ENCODE measurements around the gene ANKRD6. TPM values are rescaled to one million over a fixed set of nuclear protein-coding genes. Genes with fewer than 3 reads are reported as not detected.
A peak's percentile ranks its signal among the peaks of the same experiment; 100 is the strongest.

The ANKRD6 gene
- total RNA-seq, 1 donor from 2014 or later: 13.6 TPM

GRCh38 chr6:89414215-89414614 is 18.7 kb upstream of the ANKRD6 start:
- DNase-seq: no peak

DNA sequence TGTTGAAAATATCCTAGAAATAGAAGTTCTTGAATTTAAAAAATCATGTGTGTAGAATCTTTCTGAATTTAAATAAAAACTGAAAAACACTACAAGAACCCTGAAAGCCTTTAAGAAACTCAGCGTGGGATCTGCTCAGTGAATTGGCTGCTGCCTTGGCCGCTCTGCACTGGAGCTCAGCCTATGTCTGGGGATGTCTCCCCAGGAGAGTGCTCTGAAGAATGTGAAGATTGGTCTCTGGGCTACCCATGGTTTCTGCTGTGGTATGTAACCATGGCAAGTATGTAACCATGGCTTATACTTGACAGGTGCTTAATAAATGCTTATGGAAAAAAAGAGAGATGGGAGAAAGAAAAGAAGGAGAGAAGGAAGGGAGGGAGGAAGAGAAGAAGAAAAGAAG is 17.8 kb upstream of the ANKRD6 start:
- DNase-seq: no peak

DNA sequence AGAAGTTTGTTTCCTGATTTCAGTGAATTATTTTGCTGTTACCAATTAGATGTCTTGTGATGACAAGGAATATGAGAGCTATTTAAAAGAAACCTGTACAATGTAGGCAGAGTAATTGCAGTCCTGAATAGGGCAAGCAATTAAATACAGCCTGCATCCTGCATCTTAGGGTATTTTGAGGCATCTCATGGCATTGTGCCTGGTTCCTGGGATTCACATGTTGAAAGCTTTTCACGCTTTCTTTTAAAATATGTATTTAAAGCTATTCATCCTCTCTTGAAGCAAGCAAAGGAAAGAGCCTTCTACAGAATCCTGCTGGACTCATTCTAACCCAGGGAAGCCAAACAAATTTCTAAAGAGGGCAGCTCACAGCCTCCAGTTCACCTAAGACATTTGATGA is 16.2 kb upstream of the ANKRD6 start:
- no peak for DNase-seq

- DNase-seq: no peak
Observed at GRCh38 chr6:89430201-89430962, 2.6 kb upstream of the ANKRD6 start.

DNA sequence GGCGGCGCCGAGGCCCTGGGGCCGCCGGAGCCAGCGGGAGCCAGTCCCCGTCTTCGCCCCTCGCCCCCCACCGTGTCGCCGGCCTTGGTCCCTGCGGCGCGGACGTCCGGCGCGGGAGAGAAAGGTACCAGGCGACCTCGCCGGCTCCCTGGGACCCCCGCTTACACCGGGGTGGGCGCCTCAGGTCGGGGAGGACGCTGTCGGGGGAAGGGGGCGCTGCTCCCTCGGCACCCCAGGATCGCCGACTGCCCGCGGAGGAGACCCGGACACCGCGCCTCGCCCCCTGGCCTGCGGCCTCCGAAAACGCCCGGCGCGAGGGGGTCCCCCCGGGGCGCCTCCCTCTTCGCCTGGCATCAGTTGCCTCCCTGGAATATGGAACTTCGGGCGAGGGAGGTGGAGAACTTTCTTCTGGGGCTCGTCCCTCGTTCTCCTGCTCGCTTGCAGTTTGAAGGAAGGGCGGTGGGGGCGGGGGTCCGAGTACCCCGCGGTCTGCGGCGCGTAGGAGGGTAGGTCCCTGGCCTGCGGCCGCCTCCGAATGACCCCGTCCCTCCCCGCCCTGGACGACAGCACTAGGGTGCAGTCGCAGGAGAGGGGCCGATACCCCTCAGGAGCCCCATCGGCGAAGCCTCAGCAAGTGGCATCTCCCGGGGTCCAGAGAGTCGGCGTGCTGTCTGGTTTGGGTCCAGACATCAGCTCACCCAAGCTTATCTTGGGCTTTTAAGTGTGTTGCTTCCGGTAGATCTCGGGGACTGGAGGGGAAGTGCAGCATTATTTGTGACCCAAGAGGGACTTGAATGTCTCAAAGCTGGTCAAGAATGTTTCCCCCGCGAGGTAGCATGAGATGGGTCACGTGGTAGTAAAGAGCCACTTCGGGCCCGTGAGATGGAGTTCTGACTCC is 549 bp downstream of the ANKRD6 start:
- no peak for DNase-seq

DNA sequence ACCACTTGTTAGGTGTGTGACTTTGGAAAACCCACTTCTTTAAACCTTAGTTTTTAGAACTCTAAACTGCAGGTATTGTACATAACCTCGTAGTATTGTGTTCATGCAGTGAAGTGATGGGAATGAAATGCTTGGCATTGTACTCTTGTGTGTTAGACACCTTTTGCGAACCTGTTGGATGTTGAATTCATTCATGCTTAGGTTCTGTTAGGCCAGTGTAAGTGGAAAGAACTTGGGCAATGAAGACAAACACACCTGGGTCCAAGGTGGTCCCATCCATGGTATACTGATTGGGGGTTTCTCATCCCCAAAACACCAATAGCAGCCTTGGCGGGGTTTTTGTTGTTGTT is 1.2 kb downstream of the ANKRD6 start:
- no peak for DNase-seq

- no peak for DNase-seq
Observed at GRCh38 chr6:89434954-89435353, 2.0 kb downstream of the ANKRD6 start.

- no peak for DNase-seq
Observed at GRCh38 chr6:89436226-89436625, 3.3 kb downstream of the ANKRD6 start.

DNA sequence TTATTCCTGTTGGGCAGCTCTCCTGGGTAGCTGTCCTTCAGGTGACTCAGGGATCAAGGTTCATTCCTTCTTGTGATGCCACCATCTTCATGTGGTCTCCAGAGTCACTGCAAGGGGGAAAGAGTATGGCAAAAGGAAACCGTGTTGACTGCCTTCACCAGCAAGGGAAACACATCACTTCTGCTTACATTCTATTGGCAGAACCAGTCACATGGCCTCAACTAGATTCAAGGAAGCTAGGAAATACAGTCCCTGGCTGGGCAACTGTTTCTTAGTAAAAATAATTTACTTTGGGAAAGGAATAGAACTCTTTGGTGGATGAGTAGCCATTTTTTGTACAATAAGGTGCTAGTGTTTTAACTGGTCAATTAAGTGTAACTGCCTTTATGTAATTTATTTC is 5.3 kb downstream of the ANKRD6 start:
- DNase-seq: no peak

GRCh38 chr6:89439014-89439413 is 6.1 kb downstream of the ANKRD6 start:
- DNase-seq: no peak

DNA sequence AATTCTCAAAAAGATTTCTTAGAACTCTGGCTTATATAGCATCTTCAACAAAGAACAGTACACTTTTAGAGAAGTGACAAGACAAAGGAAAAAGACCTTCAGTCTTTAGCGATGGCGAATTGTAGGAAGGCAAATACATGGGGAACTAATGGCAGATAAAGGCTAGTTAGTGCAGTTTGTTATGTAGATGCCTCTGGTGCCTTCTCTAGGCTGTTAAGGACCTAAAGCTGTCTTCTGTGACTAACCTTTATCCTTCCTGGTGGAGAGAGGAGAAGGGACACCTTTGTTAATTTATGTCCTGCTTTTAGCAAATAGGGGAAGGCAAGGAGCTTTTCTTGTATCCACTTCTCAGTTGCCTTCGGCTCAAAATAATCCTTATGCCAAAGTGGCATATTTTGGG is 7.2 kb downstream of the ANKRD6 start:
- no peak for DNase-seq

DNA sequence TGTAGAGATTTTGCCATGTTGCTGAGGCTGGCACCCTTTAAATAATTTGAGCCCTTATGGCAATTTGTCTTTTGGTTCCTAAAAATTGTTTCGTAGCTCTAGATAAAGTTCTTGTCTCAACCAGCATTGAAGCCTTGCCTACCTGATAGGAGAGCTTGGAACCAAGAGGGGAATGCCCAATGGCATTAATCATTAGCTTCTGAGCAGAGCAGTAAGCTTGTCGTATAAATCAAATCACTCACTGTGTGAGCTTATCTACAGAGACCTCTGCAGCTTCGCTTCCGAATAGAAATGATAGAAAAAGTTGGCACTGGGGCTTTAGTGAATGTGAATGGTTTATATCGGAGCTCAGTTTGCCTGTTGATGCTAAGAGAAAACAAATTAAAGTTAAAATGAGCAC is 10.7 kb downstream of the ANKRD6 start:
- DNase-seq: no peak

DNA sequence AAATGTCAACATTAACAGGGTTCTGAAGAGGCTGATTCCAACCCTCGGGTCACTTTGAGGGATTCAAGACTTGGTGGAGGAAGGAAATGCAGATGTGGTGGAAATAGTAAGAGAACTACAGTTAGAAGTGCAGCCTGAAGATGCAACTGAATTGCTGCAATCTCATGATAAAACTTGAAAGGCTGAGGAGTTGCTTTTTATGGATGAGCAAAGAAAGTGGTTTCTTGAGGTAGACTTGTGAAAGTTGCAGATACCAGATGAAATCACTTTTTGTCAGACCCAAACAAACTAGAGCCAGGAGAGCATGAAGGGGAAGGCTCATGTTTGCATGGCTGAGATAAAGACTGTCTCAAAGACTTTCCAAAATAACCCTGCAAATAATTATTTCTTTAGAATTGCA is 16.2 kb downstream of the ANKRD6 start:
- DNase-seq: no peak

- DNase-seq: no peak
Observed at GRCh38 chr6:89452281-89452680, 19.3 kb downstream of the ANKRD6 start.

GRCh38 chr6:89454300-89454699 is 21.3 kb downstream of the ANKRD6 start:
- DNase-seq: peak; percentile 7

- DNase-seq: no peak
Observed at GRCh38 chr6:89458704-89459103, 25.8 kb downstream of the ANKRD6 start.

DNA sequence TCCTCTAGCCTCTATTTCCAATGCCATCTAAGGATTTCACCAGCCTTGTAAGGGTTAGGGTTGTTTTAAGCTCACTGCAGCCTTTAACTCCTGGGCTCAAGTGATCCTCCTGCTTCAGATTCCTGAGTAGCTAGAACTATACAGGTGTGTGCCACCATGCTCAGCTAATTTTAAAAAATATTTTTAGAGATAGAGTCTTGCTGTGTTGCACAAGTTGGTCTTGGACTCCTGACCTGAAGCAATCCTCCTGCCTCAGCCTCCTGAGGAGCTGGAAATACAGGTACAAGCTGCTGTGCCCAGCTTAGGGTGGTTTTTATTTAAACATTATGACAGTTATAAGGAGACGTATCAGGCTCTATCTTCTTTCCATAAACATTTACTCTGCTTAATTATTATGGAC is 26.5 kb downstream of the ANKRD6 start:
- DNase-seq: no peak

DNA sequence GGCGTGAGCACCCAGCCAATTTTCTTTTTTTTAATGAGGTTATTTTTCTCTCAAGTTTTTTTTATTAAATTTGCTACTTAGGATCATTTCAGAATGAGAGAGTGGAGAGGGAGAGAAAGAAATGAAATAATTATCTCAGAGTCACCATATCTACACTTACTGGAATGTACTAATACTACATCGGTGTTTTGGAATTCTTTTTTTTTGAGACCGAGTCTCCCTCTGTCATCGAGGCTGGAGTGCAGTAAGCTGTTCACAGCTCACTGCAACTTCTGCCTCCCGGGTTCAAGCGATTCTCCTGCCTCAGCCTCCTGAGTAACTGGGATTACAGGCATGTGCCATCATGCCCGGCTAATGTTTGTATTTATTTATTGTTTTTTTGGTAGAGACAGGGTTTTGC is 27.8 kb downstream of the ANKRD6 start:
- DNase-seq: no peak

- DNase-seq: no peak
Observed at GRCh38 chr6:89462503-89462902, 29.6 kb downstream of the ANKRD6 start.

DNA sequence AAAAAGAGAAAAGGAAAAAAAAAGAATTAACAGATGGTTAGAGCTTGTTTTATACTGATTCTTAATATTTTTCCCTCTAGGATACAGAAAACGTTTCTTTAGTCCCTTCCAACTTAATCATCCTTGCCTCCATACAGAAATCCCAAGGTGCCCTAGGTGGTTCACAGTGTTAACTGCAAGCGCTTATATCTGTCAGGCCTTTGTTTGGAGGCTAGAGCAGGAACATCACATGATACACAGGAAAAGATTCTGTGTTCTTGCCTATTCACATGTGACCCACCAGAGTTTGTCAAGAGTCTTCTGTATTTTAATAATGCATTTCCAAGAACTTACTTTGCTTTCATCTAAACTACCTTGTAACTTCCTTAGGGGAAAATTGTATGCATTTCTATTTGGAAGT is 31.3 kb downstream of the ANKRD6 start:
- DNase-seq: no peak

DNA sequence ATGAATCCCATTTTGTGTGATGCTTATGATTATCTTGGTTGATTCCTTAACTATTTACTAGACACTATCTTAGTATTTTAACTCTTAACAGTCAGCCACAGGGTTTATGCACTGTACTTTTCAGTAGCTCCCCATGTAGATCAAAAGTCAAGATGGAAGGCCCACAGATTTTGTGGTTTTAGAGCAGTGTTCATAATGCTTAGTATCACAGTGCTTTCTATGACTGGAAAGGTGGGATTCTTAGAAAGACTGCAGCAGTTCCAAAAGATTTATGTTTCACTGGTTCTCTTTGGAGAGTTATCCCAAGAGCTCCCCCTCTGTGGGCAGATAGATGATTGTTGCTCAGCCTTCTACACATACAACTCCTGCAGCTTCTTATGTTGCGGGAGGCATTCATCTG is 34.5 kb downstream of the ANKRD6 start:
- DNase-seq: no peak

DNA sequence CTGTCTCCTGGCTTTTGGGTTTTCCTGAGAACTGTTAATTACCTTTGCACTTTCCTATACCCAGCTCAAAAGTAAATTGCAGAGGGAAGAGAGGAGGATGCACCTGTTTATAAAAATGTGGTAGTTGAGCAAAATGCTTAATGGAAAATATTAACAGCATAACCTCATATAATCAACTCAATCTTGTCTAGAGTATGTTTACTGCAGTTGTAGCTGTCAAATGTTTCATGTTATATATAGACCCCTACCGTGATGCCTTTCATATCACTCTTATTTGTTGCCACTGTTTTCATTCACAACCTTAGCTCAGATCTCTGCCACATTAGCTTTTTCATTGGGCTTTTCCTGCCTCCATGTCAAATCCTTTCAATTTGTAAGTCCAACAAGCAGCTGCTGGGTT is 36.0 kb downstream of the ANKRD6 start:
- no peak for DNase-seq

- DNase-seq: no peak
Observed at GRCh38 chr6:89471287-89471867, 38.4 kb downstream of the ANKRD6 start.

DNA sequence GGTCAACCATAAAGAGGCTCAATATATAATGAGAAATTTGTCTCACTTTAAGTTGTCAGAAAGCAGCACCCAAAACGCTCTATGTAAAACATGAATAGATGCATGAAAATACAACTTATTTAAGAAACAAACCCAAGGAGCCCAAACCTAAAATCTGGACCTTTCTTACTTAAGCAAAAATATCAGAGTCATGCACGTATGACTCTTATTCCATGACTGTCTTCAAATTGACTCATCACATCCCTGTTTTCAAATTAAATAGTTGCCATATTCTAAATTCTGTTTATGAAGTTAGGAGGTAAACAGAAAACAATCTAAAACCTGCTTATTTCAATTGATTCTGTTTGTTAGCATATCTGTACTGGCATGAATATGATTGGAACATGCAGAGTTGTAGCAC is 42.1 kb downstream of the ANKRD6 start:
- DNase-seq: no peak

Data from dermis blood vessel endothelial cell (primary cell).